Measurements from ENCODE around the gene FNDC11. TPM values are rescaled to one million over a fixed set of nuclear protein-coding genes. Genes with fewer than 3 reads are reported as not detected.

Gene FNDC11, protein sequence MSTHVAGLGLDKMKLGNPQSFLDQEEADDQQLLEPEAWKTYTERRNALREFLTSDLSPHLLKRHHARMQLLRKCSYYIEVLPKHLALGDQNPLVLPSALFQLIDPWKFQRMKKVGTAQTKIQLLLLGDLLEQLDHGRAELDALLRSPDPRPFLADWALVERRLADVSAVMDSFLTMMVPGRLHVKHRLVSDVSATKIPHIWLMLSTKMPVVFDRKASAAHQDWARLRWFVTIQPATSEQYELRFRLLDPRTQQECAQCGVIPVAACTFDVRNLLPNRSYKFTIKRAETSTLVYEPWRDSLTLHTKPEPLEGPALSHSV
- 1 to 10 TPM in 1 of 2 donors, under 1 TPM in 1; 0.66 to 2.9 TPM for total RNA-seq

DNA sequence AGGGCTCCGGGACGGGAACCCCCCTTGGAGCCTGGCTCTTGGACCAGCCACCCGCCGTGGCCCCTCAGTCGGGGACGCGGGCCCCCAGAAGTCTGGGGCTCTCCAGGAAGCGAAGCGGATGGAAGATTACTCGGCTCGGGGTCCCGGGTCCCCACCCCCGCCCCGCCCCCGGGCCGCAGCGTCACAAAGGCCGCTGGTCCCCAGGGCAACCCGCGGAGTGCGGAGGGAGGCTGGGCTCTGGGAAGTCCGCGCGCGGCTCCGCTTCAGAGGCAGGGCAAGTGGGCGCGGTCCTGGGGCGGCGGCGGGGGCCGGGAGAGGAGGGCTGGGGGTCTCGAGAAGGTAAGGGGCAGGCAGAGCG is at the start of gene FNDC11:
FNDC11 (plus strand) TSS at position 227 of the 358 bp plus-strand sequence. CDS start 1,505 bp downstream, outside the sequence.
- DNase-seq (peak in 1 of 4 donors; percentile 43), ATAC-seq (peak; percentile 28)
- peaks cover 11% of the 10 kb centered on the region for H3K4me1 ChIP-seq
- H3K9me3 ChIP-seq = no peaks in the 10 kb centered on the region
- intact Hi-C loops (cut with DNase I) = no loop called here
- H3K27ac ChIP-seq = no peak within 1 kb of the TSS
- no peaks in the 10 kb centered on the region for H3K27me3 ChIP-seq
- H3K36me3 ChIP-seq (replicated peaks in 1 of 2; ENCODE audit: insufficient read depth in 1 of 2, low read depth in 2 of 2) = no peaks in the 10 kb centered on the region
- TF ChIP-seq, protein P1, sequence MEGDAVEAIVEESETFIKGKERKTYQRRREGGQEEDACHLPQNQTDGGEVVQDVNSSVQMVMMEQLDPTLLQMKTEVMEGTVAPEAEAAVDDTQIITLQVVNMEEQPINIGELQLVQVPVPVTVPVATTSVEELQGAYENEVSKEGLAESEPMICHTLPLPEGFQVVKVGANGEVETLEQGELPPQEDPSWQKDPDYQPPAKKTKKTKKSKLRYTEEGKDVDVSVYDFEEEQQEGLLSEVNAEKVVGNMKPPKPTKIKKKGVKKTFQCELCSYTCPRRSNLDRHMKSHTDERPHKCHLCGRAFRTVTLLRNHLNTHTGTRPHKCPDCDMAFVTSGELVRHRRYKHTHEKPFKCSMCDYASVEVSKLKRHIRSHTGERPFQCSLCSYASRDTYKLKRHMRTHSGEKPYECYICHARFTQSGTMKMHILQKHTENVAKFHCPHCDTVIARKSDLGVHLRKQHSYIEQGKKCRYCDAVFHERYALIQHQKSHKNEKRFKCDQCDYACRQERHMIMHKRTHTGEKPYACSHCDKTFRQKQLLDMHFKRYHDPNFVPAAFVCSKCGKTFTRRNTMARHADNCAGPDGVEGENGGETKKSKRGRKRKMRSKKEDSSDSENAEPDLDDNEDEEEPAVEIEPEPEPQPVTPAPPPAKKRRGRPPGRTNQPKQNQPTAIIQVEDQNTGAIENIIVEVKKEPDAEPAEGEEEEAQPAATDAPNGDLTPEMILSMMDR (IDR thresholded peaks at IDR 0.05) = no peak
- TF ChIP-seq POLR2A (IDR thresholded peaks at IDR 0.05) = no peak
- peak within 1 kb of the TSS; percentile 25 to 27 for H3K4me3 ChIP-seq
- 0 to 2% methylated on average over 1 to 32 of the region's 34 CpGs for WGBS, 2 donors

DNA sequence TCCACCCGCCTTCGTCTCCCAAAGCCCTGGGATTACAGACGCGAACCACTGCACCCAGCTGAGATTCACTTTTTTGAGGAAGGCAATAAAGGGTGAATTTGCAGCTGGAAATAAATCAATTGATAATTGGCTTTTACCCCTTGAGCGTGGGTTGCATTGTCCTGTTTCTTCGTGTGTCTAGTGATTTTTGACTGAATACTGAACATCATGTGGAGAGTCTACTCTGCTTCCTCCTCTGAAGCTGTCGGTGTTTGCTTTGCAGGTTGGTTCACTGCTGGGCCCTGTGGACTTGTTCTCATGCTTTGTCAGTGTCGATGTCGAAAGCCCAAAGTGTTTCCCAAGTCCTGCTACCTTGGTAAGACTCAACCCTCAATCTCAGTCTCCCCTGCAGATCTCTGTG is 49.3 kb upstream of the FNDC11 start:
- 70 to 80% methylated on average over 9 of the region's 9 CpGs for WGBS, 2 donors

DNA sequence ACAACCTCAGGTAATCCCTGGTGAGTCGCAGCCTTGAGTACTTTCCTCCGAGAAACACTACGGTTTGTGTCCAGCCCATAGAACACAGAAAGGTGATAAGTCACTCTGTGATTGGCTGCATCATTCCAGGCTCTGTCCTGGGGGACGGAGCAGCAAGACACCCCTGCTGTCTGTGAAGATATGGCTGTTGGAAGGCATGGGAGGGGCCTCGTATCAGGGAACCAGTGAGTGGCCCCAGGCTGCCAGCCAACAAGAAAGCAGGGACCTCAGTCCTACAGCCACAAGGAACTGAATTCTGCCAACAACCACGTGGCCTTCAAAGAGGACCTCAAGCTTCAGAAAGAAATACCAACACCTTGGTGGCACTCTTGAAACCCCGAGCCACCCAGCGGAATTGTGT is 48.7 kb upstream of the FNDC11 start:
- DNase-seq (no peak), ATAC-seq (no peak)
- H3K27me3 ChIP-seq = peaks cover 0 to 5% of the 10 kb centered on the region in 2 donors
- H3K4me3 ChIP-seq = no peak overlapping the region
- intact Hi-C loops (cut with DNase I) = no loop called here
- peaks cover 0 to 13% (median 0%) of the 10 kb centered on the region in 3 donors for H3K9me3 ChIP-seq
- 73 to 80% methylated on average over 5 to 8 of the region's 8 CpGs for WGBS, 2 donors
- H3K27ac ChIP-seq = no peak overlapping the region
- H3K4me1 ChIP-seq = no peaks in the 10 kb centered on the region
- TF ChIP-seq POLR2A (IDR thresholded peaks at IDR 0.05) = no peak
- TF ChIP-seq, protein P1 (IDR thresholded peaks at IDR 0.05) = no peak
- H3K36me3 ChIP-seq (replicated peaks in 1 of 2; ENCODE audit: insufficient read depth in 1 of 2, low read depth in 2 of 2) = no peaks in the 10 kb centered on the region

More for the DNA sequence above, 49.3 kb upstream of the FNDC11 start:
- ATAC-seq (no peak), DNase-seq (no peak)
- no peaks in the 10 kb centered on the region for H3K4me1 ChIP-seq
- H3K36me3 ChIP-seq (replicated peaks in 1 of 2; ENCODE audit: insufficient read depth in 1 of 2, low read depth in 2 of 2) = no peaks in the 10 kb centered on the region
- H3K9me3 ChIP-seq = peaks cover 0 to 13% (median 0%) of the 10 kb centered on the region in 3 donors
- H3K27ac ChIP-seq = no peak overlapping the region
- intact Hi-C loops (cut with DNase I) = no loop called here
- no peak overlapping the region for H3K4me3 ChIP-seq
- TF ChIP-seq, protein P1 (IDR thresholded peaks at IDR 0.05) = no peak
- TF ChIP-seq POLR2A (IDR thresholded peaks at IDR 0.05) = no peak
- peaks cover 0 to 5% of the 10 kb centered on the region in 2 donors for H3K27me3 ChIP-seq

DNA sequence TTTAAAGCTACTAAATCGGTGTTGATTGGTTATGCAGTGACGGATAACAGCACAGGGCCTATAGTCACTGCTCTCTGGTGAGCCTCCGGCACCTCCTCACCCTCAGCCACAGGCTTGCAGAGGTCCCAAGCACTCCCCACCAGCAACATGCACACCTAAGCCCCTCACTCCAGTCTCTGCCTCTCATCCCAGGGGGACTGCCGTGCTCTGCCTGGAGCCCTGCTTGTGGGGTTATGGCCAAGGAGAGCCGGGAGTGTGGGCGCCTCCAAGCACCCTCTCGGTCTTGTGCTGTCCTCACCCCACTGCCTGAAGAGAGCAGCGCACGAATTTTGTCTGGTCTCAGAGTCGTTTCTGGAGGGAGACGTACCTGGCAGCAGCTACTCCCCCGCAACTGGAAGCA is 48.2 kb upstream of the FNDC11 start:
- Histone ChIP-seq H3K27me3 (peaks cover 0 to 5% of the 10 kb centered on the region in 2 donors), H3K27ac (no peak overlapping the region), H3K4me1 (no peaks in the 10 kb centered on the region), H3K9me3 (peaks cover 0 to 13% (median 0%) of the 10 kb centered on the region in 3 donors), H3K4me3 (no peak overlapping the region), H3K36me3 (replicated peaks in 1 of 2; ENCODE audit: insufficient read depth in 1 of 2, low read depth in 2 of 2) (no peaks in the 10 kb centered on the region)
- no peak for TF ChIP-seq POLR2A (IDR thresholded peaks at IDR 0.05)
- TF ChIP-seq, protein P1 (IDR thresholded peaks at IDR 0.05) = no peak
- intact Hi-C loops (cut with DNase I) = no loop called here
- ATAC-seq (no peak), DNase-seq (no peak)
- 78 to 84% methylated on average over 10 to 12 of the region's 12 CpGs for WGBS, 2 donors
